HG03520 (cell line): ENCODE measurements around the gene SLC15A3.

Experiments used
- ATAC-seq: cut with Tn5 transposase; IDR thresholded peaks from one replicate; pipeline ENCODE4 v1.9.1; 2021; ENCODE audit warnings: mild to moderate bottlenecking, moderate library complexity; ENCODE audit not compliant: unreplicated experiment

The SLC15A3 gene

GRCh38 chr11:60899046-60899936, 52.7 kb downstream of the SLC15A3 start:
- ATAC-seq = no peak

- no peak for ATAC-seq
These were observed 54.5 kb downstream of the SLC15A3 start for GRCh38 chr11:60897496-60897895.

DNA sequence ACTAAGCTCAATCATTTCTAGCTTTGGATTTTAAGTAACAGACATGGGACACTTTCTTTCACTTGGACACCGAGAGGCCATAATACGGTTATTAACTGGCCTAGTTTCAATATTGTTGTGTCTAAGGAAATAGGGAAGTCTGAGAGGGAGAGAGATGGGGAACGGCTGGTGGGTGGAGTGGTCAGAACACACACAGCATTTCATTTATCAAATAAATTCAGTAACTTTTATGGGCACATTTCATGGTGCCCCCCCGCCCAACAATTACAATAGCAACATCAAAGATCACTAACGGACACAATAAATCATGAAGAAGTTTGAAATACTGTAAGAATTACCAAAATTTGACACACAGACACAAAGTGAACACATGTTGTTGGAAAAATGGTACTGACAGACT, 56.3 kb downstream of the SLC15A3 start:
- ATAC-seq = no peak

GRCh38 chr11:60891103-60891741, 60.8 kb downstream of the SLC15A3 start:
- no peak for ATAC-seq

- no peak for ATAC-seq
These were observed 61.3 kb downstream of the SLC15A3 start for GRCh38 chr11:60890696-60891095.

- no peak for ATAC-seq
These were observed 62.1 kb downstream of the SLC15A3 start for GRCh38 chr11:60889869-60890311.

- no peak for ATAC-seq
These were observed 64.4 kb downstream of the SLC15A3 start for GRCh38 chr11:60887556-60887955.
